HepG2 (cell line): ENCODE measurements around the gene C2orf81. TPM values are rescaled to one million over a fixed set of nuclear protein-coding genes. Genes with fewer than 3 reads are reported as not detected.

Experiments used
- ARNTL ChIP-seq: sonication (generic); formaldehyde crosslinking; IDR thresholded peaks from 2 replicates; pipeline ENCODE4 v1.4.0; 2020; ENCODE audit warnings: mild to moderate bottlenecking, missing genetic modification reagents
- DZIP1 ChIP-seq: sonication (generic); formaldehyde crosslinking; IDR thresholded peaks from 2 replicates; pipeline ENCODE4 v1.5.0; 2020; ENCODE audit warnings: mild to moderate bottlenecking, missing genetic modification reagents
- ETV6 ChIP-seq: sonication (generic); formaldehyde crosslinking; conservative IDR thresholded peaks from 2 replicates; pipeline ENCODE4 v1.4.0; 2020; ENCODE audit warnings: missing genetic modification reagents
- GABPA ChIP-seq, 2 experiments: IDR thresholded peaks; 2 replicates each; pipeline ENCODE4 v1.6.1; 2011 to 2016; ENCODE audit warnings: low read depth in 2 of 2, low read length in 1 of 2, missing biosample characterization in 1 of 2, missing genetic modification characterization in 1 of 2
- GATAD2A ChIP-seq: IDR thresholded peaks from 2 replicates; pipeline ENCODE4 v1.6.1; 2016
- IRX3 ChIP-seq: sonication (generic); formaldehyde crosslinking; IDR thresholded peaks from 2 replicates; pipeline ENCODE4 v1.8.1; 2023; ENCODE audit warnings: mild to moderate bottlenecking, low read depth, missing genetic modification reagents, borderline replicate concordance
- RNF219 ChIP-seq: sonication (generic); formaldehyde crosslinking; IDR thresholded peaks from 2 replicates; pipeline ENCODE4 v1.5.0; 2020; ENCODE audit warnings: mild to moderate bottlenecking, missing genetic modification reagents
- THAP9 ChIP-seq: sonication (generic); formaldehyde crosslinking; IDR thresholded peaks from 2 replicates; pipeline ENCODE4; 2020; ENCODE audit warnings: missing genetic modification reagents, mild to moderate bottlenecking, borderline replicate concordance
- YEATS4 ChIP-seq: sonication (generic); formaldehyde crosslinking; IDR thresholded peaks from 2 replicates; pipeline ENCODE4 v1.4.0; 2020; ENCODE audit warnings: missing genetic modification reagents, borderline replicate concordance
- ZBTB33 ChIP-seq: sonication (generic); formaldehyde crosslinking; IDR thresholded peaks from 2 replicates; pipeline ENCODE4 v1.4.0; 2020; ENCODE audit warnings: missing genetic modification reagents
- ZFP91 ChIP-seq: sonication (generic); formaldehyde crosslinking; IDR thresholded peaks from 2 replicates; pipeline ENCODE4 v1.9.0; 2022; ENCODE audit warnings: missing genetic modification reagents, mild to moderate bottlenecking, borderline replicate concordance
- ZNF512 ChIP-seq: sonication (generic); formaldehyde crosslinking; IDR thresholded peaks from 2 replicates; pipeline ENCODE4 v1.4.0; 2020; ENCODE audit warnings: mild to moderate bottlenecking, missing genetic modification reagents
- ZNF839 ChIP-seq: sonication (generic); formaldehyde crosslinking; IDR thresholded peaks from 2 replicates; pipeline ENCODE4 v1.4.0; 2020; ENCODE audit warnings: missing genetic modification reagents, mild to moderate bottlenecking, borderline replicate concordance
- polyA plus RNA-seq, 8 experiments: library from polyadenylated mRNA; depleted of rRNA in 3 of 8; stranded (reverse) in 7 of 8; unstranded in 1 of 8; fragments of >200 nt; fragmentation: Illumina TruSeq in 4 of 8; extraction: Trizol in 4 of 8; gene quantifications; 2 replicates each; pipeline versions ENCODE4 v1.2.1 to v1.2.3, GENCODE V29; 2011 to 2016; ENCODE audit warnings: low read depth in 4 of 8, missing spikeins in 1 of 8, mixed read lengths in 1 of 8; ENCODE audit not compliant: insufficient read depth in 1 of 8
- total RNA-seq, 5 experiments: library from RNA; depleted of rRNA; stranded (reverse); fragments of >200 nt; fragmentation: Illumina TruSeq; extraction: Trizol; gene quantifications; 2 replicates each; pipeline ENCODE4 v1.2.3, GENCODE V29; 2016; ENCODE audit warnings: low read depth in 1 of 5

The C2orf81 gene
- total and polyA plus RNA-seq, 2 of the 13 experiments (the other 11 are each of a cell fraction or from before 2014, with no cell fraction given) = 0.15 to 0.17 TPM

- TF ChIP-seq ZNF512 (CRISPR knock-in tag) (0 out of 2 replicates have a peak, but pooled peaks have one; percentile 44), GATAD2A (CRISPR knock-in tag) (peak; percentile 48; the same call in 1 of the 2 replicates), ZFP91 (CRISPR knock-in tag) (peak; percentile 50; the same call in 1 of the 2 replicates), IRX3 (CRISPR knock-in tag) (no peak), ZBTB33 (no peak), ZNF839 (CRISPR knock-in tag) (no peak), GABPA (IDR thresholded peaks at IDR 0.05; ENCODE audit: low read depth, low read length) (no peak), GABPA (CRISPR knock-in tag; IDR thresholded peaks at IDR 0.05; ENCODE audit: low read depth) (0 out of 2 replicates have a peak, but pooled peaks have one; percentile 30), ETV6 (CRISPR knock-in tag) (no peak), DZIP1 (no peak), ARNTL (CRISPR knock-in tag) (0 out of 2 replicates have a peak, but pooled peaks have one; percentile 14), YEATS4 (0 out of 2 replicates have a peak, but pooled peaks have one; percentile 3), THAP9 (0 out of 2 replicates have a peak, but pooled peaks have one; percentile 31), RNF219 (0 out of 2 replicates have a peak, but pooled peaks have one; percentile 43)
Observed at GRCh38 chr2:74444498-74445318, 23.3 kb upstream of the C2orf81 start (continued).
